Measurements from ENCODE around the gene TFAP2E.

Gene TFAP2E

DNA sequence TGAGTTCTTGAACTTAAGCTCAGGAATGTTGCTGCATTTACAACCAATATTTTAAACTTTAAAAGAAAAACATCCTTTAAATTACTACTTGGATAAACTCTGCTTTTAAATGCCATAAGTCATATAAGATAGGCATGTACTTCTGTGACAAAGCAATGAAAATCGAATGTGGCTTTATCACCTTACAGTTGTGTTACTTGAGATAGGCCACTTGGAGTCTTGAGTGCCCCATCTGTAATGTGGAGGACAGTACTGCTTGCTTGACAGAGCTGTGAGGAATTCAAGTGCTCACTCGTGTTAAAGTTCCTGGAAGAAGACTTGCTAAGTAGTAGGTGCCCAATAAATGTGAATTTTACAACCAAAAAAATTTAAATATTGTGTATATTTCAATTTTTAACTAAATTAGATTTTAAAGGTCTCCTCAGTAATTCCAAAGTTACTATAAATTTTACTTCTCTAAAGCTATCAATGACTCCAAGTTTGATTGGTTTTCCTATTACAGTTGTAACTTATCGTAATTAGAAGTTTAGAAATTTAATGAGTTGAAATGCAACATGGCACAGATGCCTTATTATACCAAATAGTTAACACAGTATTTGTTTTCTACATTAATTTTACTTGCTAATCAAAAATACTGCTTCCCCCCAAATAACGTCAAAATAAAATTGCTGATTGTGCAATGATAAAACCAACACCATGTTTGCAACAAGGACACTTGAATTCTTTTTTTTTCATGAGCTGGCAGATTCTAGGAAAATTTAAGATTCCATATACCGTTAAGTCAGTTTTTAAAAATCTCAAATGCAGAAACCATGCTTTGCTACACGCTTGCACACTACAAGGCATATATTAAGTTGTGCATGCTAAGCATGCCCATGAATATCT lies 46.4 kb downstream of the TFAP2E start:
- Histone ChIP-seq H3K27ac (no peak overlapping the region), H3K36me3 (peaks cover 21% of the 10 kb centered on the region)
- TF ChIP-seq CTCF (IDR thresholded peaks at IDR 0.05; ENCODE audit: low read depth, low read length) = no peak

GRCh38 chr1:35622510-35623178 lies 49.5 kb downstream of the TFAP2E start:
- H3K36me3 ChIP-seq = peaks cover 23% of the 10 kb centered on the region

More for the DNA sequence above, 46.4 kb downstream of the TFAP2E start:
- no peak for DNase-seq
- Histone ChIP-seq H3K4me3 (ENCODE audit: low read depth, low read length) (no peak overlapping the region), H3K27me3 (ENCODE audit: insufficient read depth, low read depth, severe bottlenecking) (no peaks in the 10 kb centered on the region), H3K9me3 (ENCODE audit: severe bottlenecking) (no peaks in the 10 kb centered on the region)

GRCh38 chr1:35623832-35624231 lies 50.7 kb downstream of the TFAP2E start:
- H3K36me3 ChIP-seq = peaks cover 25% of the 10 kb centered on the region

More at GRCh38 chr1:35622510-35623178, 49.5 kb downstream of the TFAP2E start:
- no peak overlapping the region for H3K4me3 ChIP-seq (ENCODE audit: low read depth, low read length)
- H3K27me3 ChIP-seq (ENCODE audit: insufficient read depth, low read depth, severe bottlenecking) = no peaks in the 10 kb centered on the region
- no peak for TF ChIP-seq CTCF (IDR thresholded peaks at IDR 0.05; ENCODE audit: low read depth, low read length)
- H3K9me3 ChIP-seq (ENCODE audit: severe bottlenecking) = no peaks in the 10 kb centered on the region
- DNase-seq = no peak
- no peak overlapping the region for H3K27ac ChIP-seq

GRCh38 chr1:35629051-35629450 lies 55.9 kb downstream of the TFAP2E start:
- DNase-seq = no peak
- Histone ChIP-seq H3K36me3 (peaks cover 64% of the 10 kb centered on the region), H3K27ac (no peak overlapping the region), H3K27me3 (ENCODE audit: insufficient read depth, low read depth, severe bottlenecking) (no peaks in the 10 kb centered on the region), H3K9me3 (ENCODE audit: severe bottlenecking) (no peaks in the 10 kb centered on the region), H3K4me3 (ENCODE audit: low read depth, low read length) (no peak overlapping the region)
- TF ChIP-seq CTCF (IDR thresholded peaks at IDR 0.05; ENCODE audit: low read depth, low read length) = no peak

More at GRCh38 chr1:35623832-35624231, 50.7 kb downstream of the TFAP2E start:
- no peak for DNase-seq
- Histone ChIP-seq H3K27ac (no peak overlapping the region), H3K27me3 (ENCODE audit: insufficient read depth, low read depth, severe bottlenecking) (no peaks in the 10 kb centered on the region), H3K4me3 (ENCODE audit: low read depth, low read length) (no peak overlapping the region), H3K9me3 (ENCODE audit: severe bottlenecking) (no peaks in the 10 kb centered on the region)
- no peak for TF ChIP-seq CTCF (IDR thresholded peaks at IDR 0.05; ENCODE audit: low read depth, low read length)

GRCh38 chr1:35631396-35631795 lies 58.3 kb downstream of the TFAP2E start:
- Histone ChIP-seq H3K27ac (no peak overlapping the region), H3K9me3 (ENCODE audit: severe bottlenecking) (no peaks in the 10 kb centered on the region), H3K36me3 (peaks cover 83% of the 10 kb centered on the region), H3K4me3 (ENCODE audit: low read depth, low read length) (no peak overlapping the region), H3K27me3 (ENCODE audit: insufficient read depth, low read depth, severe bottlenecking) (no peaks in the 10 kb centered on the region)
- no peak for TF ChIP-seq CTCF (IDR thresholded peaks at IDR 0.05; ENCODE audit: low read depth, low read length)
- no peak for DNase-seq

All from WERI-Rb-1 (cell line).